HG03469 (cell line): ENCODE measurements around the gene AP4B1.

ENCODE experiments used
- ATAC-seq: cut with Tn5 transposase; IDR thresholded peaks from one replicate; pipeline ENCODE4 v1.9.1; 2021; ENCODE audit warnings: mild to moderate bottlenecking, moderate library complexity, moderate number of reproducible peaks; ENCODE audit not compliant: unreplicated experiment

Gene AP4B1

DNA sequence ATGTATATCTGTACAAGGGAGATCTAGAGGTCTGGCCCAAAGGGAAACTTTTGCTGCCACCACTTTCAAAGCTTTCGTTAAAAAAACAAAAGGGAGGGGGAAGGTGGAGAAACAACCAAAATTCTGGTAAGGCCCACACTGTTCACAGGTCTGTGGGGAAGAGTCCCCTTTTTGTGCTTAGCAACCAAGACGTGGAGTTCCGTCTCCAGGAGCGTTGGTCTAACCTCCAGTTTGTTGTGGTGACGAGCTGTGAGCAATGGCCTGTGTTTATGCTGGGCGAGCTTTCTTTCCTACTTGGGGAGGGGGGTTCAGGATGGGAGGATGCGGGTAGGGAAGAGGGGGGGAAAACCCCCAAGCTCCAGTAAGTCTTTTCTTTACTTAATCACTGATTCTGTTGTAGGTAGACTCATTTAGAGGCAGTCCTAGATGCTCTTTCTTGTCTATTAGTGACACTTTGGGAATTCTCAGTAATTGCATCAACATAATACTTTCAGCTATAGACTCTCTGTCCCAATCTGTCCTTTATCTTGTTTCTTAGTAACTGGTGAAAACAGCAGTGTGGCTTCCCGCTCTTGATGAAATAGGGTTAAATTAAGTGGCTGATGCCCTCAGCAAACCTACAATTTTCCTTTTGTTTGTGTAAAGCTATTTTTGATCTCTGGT, 26.0 kb upstream of the AP4B1 start:
- ATAC-seq = peak; percentile 14

DNA sequence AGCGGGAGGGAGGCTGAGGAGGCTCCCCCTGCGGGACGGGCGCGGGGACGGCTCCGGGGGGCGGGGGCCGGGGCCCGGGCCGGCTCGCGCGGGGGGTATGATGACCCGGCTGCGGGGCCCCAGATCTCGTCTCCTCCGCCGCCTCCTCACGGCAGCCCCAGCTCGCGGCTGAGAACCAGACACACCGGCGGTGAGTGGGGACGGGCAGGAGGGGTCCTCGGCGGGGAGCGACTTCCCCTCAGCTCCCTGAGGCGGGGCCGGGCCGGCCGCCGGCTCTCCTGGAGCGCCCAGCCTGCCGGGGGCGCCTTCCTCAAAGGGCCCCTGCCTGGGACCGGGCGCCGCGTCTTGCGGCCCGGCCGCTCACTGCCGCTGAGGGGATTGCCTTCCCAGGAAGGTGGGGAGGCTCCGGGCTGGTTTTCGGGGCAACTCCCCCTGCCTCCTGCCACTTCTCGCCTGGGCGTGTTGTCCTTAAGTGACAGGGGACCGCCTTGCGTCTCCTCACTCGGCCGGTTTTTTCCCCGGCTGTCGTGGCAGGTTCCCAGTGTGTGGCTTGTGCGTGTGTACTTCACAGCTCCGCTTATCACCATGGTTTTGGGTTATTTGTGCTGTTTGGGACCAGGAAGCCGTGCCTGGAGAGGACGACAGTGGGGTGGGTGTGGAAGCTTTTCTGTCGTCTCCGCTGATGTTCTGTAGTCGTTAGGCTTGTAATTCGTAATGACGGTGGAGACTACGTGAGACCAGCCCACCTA, 25.3 kb upstream of the AP4B1 start:
- ATAC-seq = peak; percentile 24

DNA sequence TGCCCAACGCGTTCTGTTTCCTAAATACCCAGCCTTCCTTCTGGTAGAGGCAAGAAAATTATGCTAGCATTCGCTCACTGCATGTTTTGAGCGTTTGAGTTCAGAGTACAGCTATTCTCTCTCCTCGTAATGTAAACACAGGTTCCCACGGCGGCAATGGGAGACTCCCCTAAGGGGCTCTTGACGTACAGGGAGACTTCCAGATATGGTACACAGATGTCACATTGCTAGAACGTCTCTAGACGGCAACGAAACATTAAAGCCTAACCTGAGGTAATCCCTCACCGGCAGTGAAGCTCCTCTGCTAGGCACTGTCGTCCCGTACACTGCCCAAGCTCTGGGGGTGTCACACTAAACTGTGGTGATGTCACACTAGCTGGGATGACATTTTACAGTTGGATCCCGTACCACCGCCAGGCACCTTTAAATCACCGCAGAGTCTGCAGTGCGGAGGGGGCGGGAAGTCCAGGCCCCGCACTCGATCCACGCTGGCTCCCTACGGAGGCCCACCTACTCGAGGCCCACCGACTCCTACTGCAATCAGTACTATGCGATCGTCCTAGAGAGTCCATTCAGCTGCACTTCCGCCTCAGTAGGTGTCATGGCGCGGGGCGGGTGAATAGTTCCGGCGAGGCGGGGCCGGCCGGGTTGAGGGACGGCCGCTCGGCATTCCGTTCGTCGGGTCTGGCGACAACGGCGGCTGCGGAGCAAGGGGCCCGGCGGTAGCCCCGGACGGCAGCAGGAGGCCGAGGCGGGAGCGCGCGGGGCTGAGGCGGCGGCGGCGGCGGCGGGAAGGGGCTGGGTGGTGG, 24.5 kb upstream of the AP4B1 start, which contains the start of gene HIPK1:
HIPK1 (plus strand) TSS at position 384 of the 809 bp plus-strand sequence.
- peak; percentile 50 for ATAC-seq

DNA sequence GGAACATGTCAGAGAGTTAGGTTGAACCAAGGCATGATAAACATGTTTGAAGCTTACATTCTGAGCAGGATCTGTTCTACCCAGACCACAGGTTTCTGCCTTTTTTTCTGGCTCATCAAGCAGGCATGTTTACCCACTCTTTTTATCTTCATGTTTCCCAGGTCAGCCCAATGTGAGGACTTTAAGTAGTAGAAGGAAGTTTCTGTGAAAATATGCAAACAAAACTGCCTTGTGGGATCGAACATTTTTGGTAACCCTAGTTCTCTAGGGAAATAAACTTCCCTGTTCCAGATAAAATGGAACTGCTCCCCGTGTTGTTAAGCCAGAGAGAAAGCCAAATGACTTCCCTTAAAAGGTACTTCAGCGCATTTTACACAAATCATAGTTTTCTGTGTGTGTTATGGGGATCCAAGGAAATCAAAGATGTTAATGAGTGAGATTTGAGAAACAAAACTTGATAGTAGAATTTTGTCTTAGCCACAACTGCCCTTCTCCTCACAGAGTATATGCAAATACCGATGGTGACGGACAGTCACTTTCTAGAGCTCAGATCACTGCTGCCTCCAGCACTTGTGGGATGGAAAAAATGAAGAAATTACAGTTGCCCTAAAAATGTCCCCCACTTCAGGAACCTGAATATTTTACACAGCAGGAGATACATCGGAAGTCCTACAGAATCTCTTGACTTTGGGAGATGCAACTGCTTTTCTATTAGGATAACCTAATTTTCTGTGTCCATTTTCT, 23.8 kb upstream of the AP4B1 start:
- no peak for ATAC-seq

DNA sequence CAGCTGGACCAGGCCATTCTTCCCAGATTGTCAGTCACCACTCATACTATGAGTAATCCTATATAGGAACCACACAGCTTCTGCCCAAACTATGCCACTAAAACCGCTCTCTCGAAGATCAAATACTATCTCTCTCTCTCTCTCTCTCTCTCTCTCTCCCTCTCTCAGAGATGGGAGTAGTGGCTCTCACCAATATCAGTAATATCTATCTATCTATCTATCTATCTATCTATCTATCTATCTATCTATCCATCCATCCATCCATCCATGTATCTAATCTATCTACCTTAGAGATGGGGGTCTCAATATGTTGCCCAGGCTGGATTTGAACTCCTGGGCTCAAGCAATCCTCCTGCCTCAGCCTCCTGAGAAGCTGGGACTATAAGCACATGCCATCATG, 19.9 kb upstream of the AP4B1 start:
- ATAC-seq = no peak

DNA sequence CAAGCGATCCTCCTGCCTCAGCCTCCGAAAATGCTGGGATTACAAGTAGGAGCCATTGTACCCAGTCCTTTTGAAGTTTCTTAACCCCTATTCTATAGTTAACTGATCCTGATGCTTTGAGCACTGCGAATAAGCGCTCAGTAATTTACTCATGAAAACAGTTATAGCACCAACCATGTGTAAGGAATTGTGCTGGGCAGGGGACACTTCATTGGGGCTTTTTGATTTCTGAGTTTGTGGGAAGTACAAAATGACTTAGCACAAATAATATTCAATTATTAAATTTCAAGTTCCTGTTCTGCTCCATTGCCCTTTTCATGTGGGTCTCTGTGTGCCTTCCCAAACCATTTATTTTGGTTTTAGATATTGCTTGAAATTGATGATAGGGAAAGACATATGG, 18.4 kb upstream of the AP4B1 start:
- no peak for ATAC-seq

DNA sequence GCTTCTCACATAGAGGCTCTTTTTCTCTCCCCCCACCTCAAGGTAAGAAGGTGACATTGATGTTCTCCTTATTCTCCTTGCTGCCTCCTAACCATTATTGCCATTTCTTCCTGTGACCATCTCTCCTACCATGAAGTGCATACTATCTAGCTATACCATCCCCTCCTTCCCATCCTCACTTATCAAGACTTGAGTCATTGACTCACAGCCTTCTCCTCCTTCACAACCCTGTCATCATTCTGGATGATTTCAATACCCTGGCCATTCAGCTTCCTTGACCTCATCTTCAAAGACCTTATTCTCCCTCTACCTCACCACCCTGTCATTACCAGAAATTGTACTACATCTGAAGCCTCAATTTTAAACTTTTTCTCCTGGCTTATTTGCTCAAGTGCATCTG, 13.6 kb upstream of the AP4B1 start:
- no peak for ATAC-seq

DNA sequence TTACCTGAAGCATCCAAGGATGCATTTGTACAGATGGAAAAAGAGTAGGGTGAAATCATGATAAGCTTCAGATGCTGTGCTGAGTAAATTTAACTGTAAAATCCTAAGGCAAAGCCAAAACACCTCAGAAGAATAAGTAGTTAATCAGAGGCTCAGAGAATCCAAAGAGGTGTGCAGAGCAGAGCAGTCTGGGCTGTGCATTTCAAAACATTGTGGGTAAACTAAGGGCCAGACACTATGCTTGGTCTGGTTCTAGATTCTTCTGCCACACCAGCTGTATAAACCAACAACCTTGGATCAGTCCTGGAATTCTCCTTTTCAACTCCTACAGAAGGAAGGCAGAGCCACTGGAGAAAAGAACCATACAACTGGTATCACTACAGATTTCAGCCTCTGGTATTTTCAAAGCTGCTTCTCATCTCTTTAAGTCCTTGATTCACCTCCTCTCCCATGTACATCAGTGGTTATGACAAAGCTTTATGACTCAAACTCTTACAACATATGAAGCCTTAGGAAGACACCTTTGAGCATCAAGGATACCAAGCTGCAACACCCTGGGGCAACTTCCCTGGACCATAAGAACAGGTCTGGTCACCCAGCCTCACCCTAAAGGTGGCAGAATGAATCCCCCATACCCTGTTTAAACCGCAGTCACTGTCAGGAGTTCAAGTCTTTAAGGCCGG, 12.9 kb upstream of the AP4B1 start:
- no peak for ATAC-seq

DNA sequence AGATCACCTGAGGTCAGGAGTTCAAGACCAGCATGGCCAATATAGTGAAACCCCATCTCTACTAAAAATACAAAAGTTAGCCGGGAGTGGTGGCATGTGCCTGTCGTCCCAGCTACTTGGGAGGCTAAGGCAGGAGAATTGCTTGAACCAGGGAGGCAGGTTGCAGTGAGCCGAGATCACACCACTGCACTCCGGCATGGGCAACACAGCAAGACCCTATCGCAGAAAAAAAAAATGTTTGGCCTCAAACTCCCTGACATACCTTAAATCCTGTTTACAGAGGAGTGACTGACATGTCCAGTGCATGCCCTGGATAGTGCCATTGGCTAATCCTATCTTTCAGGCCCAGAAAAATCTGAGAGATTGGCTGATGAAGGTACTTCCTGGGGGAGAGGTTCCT, 12.4 kb upstream of the AP4B1 start:
- no peak for ATAC-seq

DNA sequence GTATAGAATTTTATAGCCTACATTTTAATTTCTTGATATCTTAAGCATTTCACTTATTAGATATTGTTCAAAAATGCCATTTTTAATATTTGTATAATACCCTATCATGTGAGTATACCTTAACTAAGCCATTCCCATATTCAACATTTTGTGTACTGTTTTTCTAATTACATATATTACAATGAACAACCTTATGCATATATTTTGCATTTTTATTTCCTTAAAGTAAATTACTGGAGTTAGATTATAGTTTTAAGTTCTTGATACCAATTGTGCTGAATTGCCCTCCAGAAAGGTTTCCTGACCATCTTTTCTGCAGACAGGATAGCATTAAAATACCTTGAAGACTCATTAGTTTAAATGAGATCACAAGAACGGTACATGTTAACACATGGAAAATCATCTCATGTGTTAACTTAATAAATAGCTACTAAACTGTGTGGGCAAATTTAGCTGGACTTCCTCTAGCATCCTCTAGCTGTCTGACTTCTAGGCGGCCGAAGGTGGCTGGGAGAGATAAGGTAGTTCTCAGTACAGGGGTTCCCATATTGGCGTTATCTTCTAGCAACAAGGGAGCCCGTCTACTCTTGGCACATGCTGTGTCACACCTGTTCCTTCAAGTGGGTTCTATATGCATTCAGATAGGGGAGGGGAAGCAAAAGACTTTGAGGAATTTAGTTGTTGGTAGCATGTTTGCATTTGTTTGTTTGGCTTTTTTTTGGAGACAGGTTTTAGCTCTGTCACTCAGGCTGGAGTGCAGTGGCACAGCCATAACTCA, 9.5 kb upstream of the AP4B1 start:
- ATAC-seq = no peak

DNA sequence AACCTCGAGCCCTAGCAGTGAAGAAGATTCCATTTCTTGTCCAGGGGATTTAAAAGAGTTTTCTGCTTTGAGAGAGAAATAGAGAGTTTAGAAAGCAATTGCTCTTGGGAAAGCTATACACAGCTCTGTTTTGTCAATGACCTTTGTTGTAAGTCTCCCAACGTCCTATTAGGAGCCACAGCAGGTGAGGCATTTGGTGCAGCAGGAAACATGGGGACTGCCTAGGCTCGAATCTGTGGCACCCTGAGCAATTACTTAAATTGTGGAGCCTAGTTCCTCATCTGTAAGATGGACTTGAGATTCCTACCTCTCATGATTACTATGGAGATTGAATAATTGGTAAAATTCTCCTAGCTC, 8.7 kb upstream of the AP4B1 start:
- ATAC-seq = no peak

DNA sequence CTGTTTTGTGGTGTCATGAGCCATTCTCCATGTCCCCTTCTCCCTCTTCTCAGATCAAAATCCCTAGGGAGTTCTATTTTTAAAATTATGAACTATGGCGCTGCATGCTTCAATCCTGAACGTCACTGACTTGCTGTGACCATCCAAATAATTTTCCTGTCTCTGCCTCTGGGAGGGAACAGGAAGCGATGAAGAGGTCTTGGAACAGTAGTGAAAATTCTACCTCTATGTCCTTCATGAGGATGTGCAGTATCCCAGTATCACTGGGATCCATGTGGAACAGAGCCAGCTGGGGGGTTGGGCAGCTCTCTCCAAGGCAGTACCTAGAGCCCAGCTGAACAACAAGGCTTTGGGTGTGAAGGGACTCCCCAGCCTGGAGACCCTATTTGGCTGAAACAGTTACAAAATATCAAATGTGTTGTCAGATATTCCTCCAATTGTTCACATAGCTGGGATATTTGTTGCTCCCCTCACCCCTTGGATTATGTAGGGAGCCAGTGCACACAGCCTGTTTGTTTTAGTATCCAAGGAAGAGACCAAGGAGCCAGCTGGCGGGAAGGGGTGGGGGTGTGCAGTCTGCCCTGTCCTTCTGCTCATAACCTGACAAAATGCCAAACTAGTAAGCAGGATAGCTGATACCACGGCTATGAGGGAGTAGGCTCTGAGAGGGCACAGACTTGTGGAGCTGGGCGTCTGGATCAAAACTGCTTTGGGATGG, 8.2 kb upstream of the AP4B1 start:
- ATAC-seq = no peak

DNA sequence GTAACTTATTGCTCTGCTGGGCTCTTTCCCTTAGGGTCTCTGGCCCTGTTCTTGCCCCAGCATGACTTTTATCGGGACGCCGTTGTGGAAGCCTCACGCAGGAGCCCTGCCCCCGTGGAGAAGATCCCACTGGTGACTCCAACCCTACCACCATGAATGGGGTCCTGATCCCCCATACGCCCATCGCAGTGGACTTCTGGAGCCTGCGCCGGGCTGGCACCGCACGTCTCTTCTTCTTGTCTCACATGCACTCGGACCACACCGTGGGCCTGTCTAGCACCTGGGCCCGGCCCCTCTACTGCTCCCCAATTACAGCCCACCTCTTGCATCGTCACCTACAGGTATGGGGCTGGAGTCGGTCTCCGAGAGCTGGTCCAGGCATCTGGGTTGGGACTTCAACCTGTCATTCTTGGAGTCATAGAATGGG, 849 bp upstream of the AP4B1 start:
- ATAC-seq = no peak

DNA sequence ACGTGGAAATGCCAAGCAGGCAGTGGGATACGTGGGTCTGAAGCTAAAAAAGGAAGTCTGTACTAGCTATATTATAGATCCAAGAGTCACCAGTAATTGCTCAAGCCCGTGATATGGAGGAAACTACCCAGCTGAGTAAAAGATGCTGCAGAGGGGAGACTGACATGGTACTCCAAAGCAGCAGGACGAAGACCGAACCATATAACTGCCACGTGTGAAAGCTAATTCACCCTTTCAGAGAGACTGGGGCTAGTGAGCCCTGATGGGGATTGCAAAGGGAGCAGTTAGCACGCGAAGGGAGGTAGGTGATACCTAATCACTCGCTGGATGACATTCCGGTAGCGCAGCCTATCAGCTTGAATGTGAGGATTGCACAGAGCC, 316 bp downstream of the AP4B1 start:
- peak; percentile 22 for ATAC-seq

DNA sequence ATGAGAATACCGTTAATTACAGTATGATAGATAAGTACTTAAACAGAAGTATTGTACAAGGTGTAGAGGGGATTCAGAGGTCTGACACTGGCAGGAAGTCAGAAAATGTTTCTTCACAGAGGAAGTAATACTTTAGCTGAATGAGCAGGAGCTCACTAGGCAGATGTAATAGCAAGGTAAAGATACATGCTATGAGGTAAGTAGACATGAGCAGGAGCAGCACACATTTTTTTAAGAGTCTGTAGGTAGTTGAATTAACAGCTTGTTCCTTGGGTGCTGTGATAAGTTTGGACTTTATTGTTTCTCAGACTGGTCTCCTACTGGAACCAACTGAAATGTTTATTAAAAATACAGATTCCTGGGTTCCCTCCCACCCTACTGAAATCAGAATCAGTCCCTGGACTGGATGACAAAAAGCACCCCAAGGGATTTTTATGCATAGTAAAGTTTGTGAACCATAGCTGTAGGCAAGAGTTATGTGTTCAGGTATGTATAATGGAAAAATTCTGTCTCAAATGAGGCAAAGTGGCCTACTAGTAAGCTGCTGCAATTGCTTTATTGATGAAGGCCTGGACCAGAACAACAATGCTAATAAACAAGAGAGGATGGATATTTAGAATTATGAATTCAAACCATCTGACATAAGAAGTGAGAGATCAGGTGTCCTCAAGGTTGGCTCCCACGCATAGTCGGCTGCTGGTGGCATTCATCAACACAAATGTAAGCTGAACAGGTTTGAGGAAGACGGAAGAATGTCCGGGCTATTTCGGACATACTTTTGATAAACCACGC, 902 bp downstream of the AP4B1 start:
- no peak for ATAC-seq

DNA sequence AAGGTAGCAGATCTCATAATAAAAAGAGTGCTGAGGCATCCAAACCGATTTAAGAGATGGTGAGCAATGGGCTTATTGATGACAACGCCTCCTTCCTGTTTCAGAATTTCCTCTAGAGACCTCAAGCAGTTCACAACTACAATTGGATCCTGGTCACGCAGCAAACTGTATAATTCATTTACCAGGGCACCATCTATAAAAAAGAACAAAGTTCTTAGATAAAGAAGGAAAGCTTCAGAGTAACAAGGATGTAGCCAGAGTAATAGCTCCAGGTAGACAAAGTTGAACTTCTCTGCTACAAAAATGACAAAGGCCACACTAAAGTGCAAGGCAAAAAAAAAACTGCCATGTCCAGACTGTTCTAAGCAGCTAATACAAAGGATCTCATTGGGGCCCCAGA, 3.4 kb downstream of the AP4B1 start:
- ATAC-seq = no peak

DNA sequence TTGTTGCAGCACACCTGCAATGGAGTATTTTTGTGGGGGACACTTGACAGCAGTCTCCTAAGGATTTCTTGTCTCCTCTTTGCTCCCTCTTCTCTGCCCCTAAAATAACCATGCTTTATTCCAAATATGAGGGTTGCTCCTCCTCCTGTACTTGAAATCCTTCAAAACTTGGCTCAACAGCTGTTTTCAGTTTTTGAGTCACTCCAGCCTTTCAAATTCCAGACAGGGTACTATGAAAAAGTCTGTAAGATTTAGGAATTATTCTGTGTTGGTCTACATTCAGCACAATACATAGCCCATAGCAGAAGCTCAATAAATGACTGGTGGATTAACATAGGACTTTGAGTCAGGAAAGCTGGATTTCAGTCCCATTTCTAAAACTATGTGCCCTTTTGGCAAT, 5.5 kb downstream of the AP4B1 start:
- ATAC-seq = no peak

DNA sequence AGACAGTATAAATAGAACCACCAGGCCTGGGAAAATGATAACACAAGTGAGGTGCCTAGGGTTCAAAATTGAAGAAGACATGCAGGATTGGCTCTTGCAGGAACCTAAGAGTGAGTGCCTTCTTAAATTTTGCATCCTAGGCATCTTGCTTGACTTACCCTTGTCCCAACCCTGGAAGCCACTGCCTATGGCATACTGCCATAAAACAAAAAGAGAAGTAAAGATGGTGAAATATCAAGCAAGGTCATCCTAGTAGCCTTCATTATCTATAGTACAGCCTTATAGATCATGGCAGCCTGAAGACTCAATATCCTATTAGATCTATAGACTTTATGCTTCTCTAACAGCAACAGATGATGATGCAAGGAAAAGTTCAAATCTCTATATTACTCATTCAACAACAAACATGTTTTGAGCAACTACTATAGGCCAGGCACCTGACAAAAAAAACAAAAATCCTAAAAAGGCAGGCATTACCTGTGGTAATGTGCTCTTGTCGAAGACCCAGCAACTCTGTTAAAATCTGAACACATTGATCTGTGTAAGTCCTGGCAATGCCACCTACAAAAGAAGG, 6.3 kb downstream of the AP4B1 start:
- no peak for ATAC-seq
